ENCODE measurements around the gene C4A.

Gene C4A

GRCh38 chr6:31965700-31966099, 16.2 kb upstream of the C4A start:
- TF ChIP-seq MYC (IDR thresholded peaks at IDR 0.05; ENCODE audit: low read depth, low read length): no peak
- no peak for TF ChIP-seq MAX (IDR thresholded peaks at IDR 0.05; ENCODE audit: low read depth, low read length)
- no peak for TF ChIP-seq POLR2A (IDR thresholded peaks at IDR 0.05; ENCODE audit: extremely low read depth, insufficient read length)
- TF ChIP-seq CTCF (IDR thresholded peaks at IDR 0.05; ENCODE audit: low read depth, low read length): no peak
- no peak for DNase-seq (ENCODE audit: low read depth)
- H3K4me3 ChIP-seq (ENCODE audit: low read depth, low read length): no peak overlapping the region

GRCh38 chr6:31966506-31966905, 15.4 kb upstream of the C4A start:
- no peak overlapping the region for H3K4me3 ChIP-seq (ENCODE audit: low read depth, low read length)
- TF ChIP-seq POLR2A (IDR thresholded peaks at IDR 0.05; ENCODE audit: extremely low read depth, insufficient read length): no peak
- TF ChIP-seq CTCF (IDR thresholded peaks at IDR 0.05; ENCODE audit: low read depth, low read length): no peak
- TF ChIP-seq MYC (IDR thresholded peaks at IDR 0.05; ENCODE audit: low read depth, low read length): no peak
- no peak for TF ChIP-seq MAX (IDR thresholded peaks at IDR 0.05; ENCODE audit: low read depth, low read length)
- no peak for DNase-seq (ENCODE audit: low read depth)

DNA sequence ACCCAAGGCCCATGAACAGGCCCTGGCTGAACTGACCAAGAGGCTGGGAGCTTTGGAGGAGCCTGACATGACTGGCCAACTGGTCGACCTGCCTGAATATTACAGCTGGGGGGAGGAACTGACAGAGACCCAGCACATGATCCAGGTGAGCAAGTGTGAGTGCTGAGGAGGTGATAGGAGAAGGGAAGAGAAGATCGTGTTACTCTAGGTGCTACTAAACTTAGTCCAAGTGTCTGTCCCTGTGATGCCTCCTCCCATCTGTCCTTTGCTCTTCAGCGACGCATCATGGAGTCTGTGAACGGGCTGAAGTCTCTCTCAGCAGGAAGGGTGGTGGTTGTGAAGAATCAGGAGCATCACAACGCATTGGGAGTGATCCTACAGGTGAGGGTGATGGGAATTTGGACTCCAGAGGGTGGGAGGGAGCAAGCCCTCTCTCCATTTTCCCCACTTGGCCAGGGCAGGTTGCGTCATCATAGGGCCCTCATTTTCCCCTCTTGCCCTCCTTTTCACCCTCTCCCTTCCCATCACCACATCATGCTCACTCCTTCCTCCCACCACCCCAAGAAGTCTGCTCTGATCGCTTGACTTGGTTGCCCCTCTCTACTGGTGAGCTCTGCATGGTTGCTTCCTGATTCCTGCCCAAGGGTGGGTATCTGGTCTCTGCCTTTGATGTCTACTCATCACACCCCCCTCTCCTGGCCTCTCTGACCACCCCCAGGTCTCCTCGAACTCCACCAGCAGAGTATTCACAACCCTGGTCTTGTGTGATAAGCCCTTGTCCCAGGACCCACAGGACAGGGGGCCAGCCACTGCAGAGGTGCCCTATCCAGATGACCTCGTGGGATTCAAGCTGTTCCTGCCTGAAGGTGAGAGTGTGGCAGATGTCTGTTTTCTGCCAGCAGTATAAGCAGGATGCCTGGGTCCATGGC, 14.6 kb upstream of the C4A start:
- no peak for TF ChIP-seq POLR2A (IDR thresholded peaks at IDR 0.05; ENCODE audit: extremely low read depth, insufficient read length)
- TF ChIP-seq MYC (IDR thresholded peaks at IDR 0.05; ENCODE audit: low read depth, low read length): no peak
- no peak for TF ChIP-seq CTCF (IDR thresholded peaks at IDR 0.05; ENCODE audit: low read depth, low read length)
- no peak for TF ChIP-seq MAX (IDR thresholded peaks at IDR 0.05; ENCODE audit: low read depth, low read length)
- DNase-seq (ENCODE audit: low read depth): no peak
- no peak overlapping the region for H3K4me3 ChIP-seq (ENCODE audit: low read depth, low read length)

DNA sequence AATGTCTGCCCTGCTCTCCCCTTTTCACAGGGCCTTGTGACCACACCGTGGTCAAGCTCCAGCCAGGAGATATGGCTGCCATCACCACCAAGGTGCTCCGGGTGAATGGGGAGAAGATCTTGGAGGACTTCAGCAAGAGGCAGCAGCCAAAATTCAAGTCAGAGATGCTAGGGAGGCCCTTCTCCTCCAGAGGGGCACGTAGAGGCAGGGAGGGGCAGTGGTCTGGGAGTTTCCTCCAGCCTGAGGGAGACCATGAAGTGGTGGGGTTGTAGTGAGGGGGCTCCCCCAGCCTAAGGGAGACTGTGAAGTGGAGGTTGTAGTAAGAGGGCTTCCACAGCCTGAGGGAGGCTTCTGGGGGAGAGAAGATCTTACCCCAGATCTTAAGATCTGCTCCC, 13.9 kb upstream of the C4A start:
- TF ChIP-seq MYC (IDR thresholded peaks at IDR 0.05; ENCODE audit: low read depth, low read length) (no peak), POLR2A (IDR thresholded peaks at IDR 0.05; ENCODE audit: extremely low read depth, insufficient read length) (no peak), CTCF (IDR thresholded peaks at IDR 0.05; ENCODE audit: low read depth, low read length) (no peak), MAX (IDR thresholded peaks at IDR 0.05; ENCODE audit: low read depth, low read length) (no peak)
- DNase-seq (ENCODE audit: low read depth): no peak
- no peak overlapping the region for H3K4me3 ChIP-seq (ENCODE audit: low read depth, low read length)

- TF ChIP-seq MYC (IDR thresholded peaks at IDR 0.05; ENCODE audit: low read depth, low read length) (no peak), POLR2A (IDR thresholded peaks at IDR 0.05; ENCODE audit: extremely low read depth, insufficient read length) (no peak), MAX (IDR thresholded peaks at IDR 0.05; ENCODE audit: low read depth, low read length) (no peak), CTCF (IDR thresholded peaks at IDR 0.05; ENCODE audit: low read depth, low read length) (no peak)
- H3K4me3 ChIP-seq (ENCODE audit: low read depth, low read length): no peak overlapping the region
- no peak for DNase-seq (ENCODE audit: low read depth)
Observed at GRCh38 chr6:31968326-31968725, 13.5 kb upstream of the C4A start.
